T-helper 2 cell treated with Interferon-gamma antibody and Interleukin-4, amounts not matched to agents 5 μg/mL and 100 μg/mL, for 36 hours (primary cell): ENCODE data around the gene INPP5E.

ENCODE experiments used
- DNase-seq: peaks from one replicate; pipeline ENCODE4 v3.0.0; 2021; ENCODE audit warnings: low spot score
- H3K27ac Mint-ChIP-seq: one replicate; pipeline ENCODE4 v1.8.0; 2021; ENCODE audit warnings: mild to moderate bottlenecking, mixed read lengths
- H3K27me3 Mint-ChIP-seq: one replicate; pipeline ENCODE4 v1.8.0; 2021; ENCODE audit warnings: low read depth, mixed read lengths
- H3K36me3 Mint-ChIP-seq: one replicate; pipeline ENCODE4 v1.8.0; 2021; ENCODE audit warnings: low read depth, mixed read lengths
- H3K4me1 Mint-ChIP-seq: one replicate; pipeline ENCODE4 v1.8.0; 2021; ENCODE audit warnings: low read depth, mixed read lengths
- H3K4me3 Mint-ChIP-seq: one replicate; pipeline ENCODE4 v1.8.0; 2022; ENCODE audit warnings: mild to moderate bottlenecking, moderate library complexity, mixed read lengths
- H3K9me3 Mint-ChIP-seq: one replicate; pipeline ENCODE4 v1.8.0; 2021; ENCODE audit warnings: mixed read lengths

Gene INPP5E

DNA sequence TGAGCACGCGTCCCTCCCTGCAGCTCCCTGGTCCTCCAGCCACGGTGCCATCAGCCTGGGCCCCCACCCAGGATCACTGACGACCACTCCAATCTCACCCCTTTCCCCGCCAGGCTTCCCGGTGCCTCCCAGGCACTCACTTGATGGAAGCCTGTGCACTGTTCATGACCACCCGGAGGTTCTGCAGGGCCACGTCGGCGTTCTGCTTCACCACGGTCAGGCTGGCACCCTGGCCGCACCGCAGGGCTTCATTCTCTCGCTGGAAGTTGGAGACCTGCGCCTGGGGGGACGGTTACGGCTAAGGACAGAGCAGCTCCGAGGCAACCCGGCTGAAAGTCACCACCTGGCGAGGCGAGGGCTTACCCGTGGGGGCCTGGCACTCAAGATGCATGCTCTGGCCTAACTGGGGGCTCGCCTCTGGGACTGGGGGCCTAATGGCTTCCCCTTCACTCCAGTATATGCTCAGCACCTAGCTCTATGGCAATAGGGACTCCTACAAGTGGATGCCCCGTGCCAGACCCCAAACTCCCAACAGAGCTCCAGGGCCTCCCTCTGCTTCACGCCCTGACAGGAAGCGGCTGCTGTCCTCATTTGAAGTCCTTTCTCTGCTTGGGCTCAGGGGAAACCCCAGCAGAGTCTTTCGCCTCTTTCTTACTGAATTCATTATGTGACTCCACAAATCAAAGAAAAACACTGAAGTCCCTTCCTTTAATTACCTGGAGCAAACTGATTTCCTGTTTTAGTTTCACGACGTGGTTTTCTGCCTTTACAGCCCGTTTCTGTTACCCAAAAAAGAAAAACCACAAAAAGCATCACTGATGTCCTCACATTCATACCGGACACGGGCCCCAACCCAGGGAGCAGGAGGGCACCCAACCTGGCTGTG, 35.5 kb downstream of the INPP5E start:
- peak overlapping the region; percentile 87 for H3K27ac Mint-ChIP-seq
- H3K4me3 Mint-ChIP-seq: peak overlapping the region; percentile 76
- peak; percentile 50 for DNase-seq
- no peaks in the 10 kb centered on the region for H3K9me3 Mint-ChIP-seq
- no peaks in the 10 kb centered on the region for H3K27me3 Mint-ChIP-seq
- peaks cover 54% of the 10 kb centered on the region for H3K36me3 Mint-ChIP-seq
- H3K4me1 Mint-ChIP-seq: peaks cover 37% of the 10 kb centered on the region

DNA sequence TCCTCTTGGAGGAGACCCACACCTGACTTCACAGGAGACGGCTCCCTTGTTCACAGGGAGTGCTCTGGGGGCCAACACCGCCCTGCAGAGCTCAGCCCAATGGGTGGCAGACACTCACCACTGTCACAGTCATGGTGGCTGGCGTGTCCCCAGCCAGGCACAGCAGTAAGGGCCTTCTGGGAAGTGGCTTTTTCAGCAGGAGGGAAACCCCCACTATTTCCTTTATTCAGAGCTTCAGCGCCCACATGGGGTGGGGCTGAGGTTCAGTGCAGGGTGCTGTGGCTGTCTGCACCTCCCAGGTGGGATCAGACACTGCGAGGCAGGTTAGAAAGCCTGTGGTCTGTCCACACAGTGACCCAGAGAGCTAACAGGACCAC, 36.1 kb downstream of the INPP5E start:
- H3K27ac Mint-ChIP-seq: peak overlapping the region; percentile 87
- H3K36me3 Mint-ChIP-seq: peaks cover 54% of the 10 kb centered on the region
- peak overlapping the region; percentile 76 for H3K4me3 Mint-ChIP-seq
- H3K27me3 Mint-ChIP-seq: no peaks in the 10 kb centered on the region
- DNase-seq: peak; percentile 69
- peaks cover 38% of the 10 kb centered on the region for H3K4me1 Mint-ChIP-seq
- H3K9me3 Mint-ChIP-seq: no peaks in the 10 kb centered on the region

DNA sequence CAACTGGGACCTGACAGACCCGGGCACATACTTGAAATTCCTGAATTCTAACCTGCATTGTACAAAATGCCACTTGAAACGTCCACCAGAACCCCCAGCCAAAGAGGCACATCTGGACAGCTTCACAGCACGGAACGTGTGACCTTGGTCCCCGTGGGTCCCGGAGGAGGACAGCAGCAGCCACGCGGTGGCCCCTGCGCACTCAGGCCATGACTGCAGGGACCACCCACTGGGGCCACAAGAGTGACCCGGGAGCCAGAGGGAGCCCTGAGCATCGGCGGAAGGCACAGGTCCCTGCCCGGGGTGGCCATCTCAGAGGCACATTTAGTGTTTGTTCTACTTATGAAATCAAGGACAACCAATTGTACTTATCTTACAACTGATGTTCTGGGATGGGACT, 37.6 kb downstream of the INPP5E start:
- no peak for DNase-seq
- Mint-ChIP-seq H3K9me3 (no peaks in the 10 kb centered on the region), H3K4me3 (no peak overlapping the region), H3K36me3 (peaks cover 53% of the 10 kb centered on the region), H3K27me3 (no peaks in the 10 kb centered on the region), H3K4me1 (peaks cover 38% of the 10 kb centered on the region), H3K27ac (peak overlapping the region; percentile 70)

DNA sequence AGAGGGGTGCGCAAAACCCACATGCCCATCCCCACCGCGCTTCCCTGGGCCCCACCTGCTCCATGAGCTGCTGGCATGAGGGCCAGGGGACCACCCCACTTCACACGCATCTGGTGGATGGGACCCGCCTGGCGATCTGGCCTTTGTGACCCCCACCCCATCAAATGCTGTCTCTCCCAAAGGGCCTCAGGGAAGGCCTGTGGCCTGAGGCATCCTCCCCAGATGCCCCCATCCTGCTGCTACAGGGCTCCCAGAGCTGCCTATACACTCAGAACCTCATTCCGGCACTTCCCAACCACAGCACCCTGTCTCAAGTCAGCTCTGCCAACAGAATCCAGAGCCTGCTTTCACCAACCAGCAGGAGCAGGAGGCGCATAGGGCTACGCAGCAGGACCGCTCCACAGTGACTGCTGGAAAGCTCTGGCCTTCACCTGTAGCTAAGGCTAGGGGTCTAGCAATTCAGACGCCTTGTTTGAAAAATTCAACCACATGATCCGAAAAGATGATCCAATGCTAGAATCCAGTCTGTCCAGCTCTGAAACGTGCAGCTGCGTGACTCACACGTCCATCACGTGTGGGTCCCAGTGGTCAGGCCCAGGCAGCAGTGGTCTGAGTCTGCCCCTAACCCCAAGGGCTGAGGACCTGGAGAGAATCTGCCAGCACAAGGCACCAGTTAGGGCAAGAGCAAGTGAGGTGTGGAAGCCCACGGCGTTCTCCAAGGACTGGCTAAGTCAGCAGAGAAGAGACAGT, 38.3 kb downstream of the INPP5E start:
- peak overlapping the region; percentile 24 for H3K4me3 Mint-ChIP-seq

DNA sequence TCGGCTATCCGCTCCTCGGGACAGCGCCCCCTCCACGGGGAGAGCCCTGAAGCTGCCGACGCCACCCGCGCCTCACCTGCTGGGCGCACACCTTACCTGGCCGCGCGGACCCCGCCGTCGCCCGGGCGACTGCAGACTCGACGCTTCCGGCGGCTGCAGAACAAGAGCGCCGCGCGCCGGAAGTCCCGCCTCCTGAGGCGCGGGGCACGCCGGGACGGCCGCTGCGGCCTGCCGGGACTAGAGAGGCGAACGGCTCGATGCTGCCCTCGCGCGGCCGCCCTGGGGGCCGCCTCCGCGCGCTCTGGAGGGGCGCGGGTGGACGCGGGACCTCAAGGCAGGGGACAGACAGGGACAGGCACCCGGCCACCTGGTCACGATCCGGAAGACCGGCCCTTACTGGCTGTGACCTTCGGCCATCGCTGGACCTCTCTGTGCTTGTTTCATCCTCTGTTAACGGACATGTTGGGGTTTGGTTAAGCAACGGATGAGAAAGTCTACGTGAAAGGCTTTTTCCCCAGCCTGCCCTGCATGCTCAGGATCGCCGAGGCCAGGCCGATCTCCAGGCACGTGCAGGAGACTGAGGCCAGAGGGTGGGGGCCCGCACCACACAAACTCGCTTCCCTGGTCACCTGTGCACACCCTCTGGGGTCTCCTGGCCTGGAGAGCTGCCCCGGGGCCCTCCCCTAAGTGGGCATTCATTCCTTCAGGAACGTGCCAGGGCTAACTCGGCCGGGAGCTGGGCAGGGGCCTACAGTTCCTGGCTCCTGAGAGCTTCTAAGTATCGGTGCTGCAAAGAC, 39.4 kb downstream of the INPP5E start, which contains the start of gene SNAPC4:
SNAPC4 (minus strand) TSS at position 133 of the 797 bp plus-strand sequence. CDS start 1,742 bp downstream, outside the sequence.
- DNase-seq: peak; percentile 88
- Mint-ChIP-seq H3K27ac (peak within 1 kb of the TSS; percentile 71), H3K36me3 (peaks cover 41% of the 10 kb centered on the region), H3K4me3 (peak within 1 kb of the TSS; percentile 82), H3K27me3 (no peaks in the 10 kb centered on the region), H3K9me3 (no peaks in the 10 kb centered on the region), H3K4me1 (peaks cover 37% of the 10 kb centered on the region)

More for the DNA sequence above, 38.3 kb downstream of the INPP5E start:
- Mint-ChIP-seq H3K36me3 (peaks cover 48% of the 10 kb centered on the region), H3K27ac (peak overlapping the region; percentile 65), H3K9me3 (no peaks in the 10 kb centered on the region), H3K27me3 (no peaks in the 10 kb centered on the region), H3K4me1 (peaks cover 38% of the 10 kb centered on the region)
- no peak for DNase-seq

DNA sequence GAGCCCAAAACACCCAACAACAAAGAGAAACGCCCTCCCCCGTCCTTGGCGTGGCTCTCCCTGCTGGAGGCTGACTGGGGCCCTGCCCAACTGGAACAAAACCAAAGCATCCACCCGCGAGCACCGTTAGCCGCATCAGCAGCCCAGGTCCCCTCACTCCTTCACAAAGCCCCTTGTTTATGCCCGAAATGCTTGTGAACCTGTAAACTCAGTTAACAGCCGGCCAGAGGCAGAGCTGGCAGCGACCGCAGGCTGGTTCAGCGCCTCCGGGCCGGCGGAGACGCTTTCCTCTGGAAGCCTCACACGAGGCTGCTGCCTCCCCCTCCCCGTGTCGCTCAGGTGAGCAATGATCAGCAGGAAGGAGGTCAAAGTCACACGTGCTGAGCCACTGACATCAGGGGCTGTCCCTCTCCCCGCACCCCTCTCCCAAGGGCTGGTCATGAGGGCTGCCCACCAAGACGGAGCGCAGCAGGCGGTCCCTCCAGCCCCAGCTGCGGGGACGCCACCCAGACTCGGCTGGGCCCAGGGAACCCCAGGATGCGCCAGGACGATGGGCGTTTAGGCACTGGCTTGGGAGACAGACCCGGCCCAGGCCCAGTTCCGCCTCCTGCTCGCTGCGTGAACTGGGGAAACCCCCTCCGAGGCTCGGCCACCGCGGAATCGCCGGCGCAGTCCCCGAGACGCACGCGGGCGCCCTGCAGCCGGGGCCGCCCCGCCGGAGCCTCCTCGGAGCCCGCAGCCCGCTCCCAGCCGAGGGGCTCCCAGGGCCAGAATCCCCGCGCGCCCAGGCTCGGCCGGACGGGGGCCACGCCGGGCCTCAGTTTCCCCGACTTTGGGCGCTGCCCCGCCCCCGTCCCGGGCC, 40.2 kb downstream of the INPP5E start:
- Mint-ChIP-seq H3K4me1 (peaks cover 28% of the 10 kb centered on the region), H3K27me3 (no peaks in the 10 kb centered on the region), H3K36me3 (peaks cover 34% of the 10 kb centered on the region), H3K4me3 (peak overlapping the region; percentile 82), H3K27ac (peak overlapping the region; percentile 44), H3K9me3 (no peaks in the 10 kb centered on the region)
- DNase-seq: peak; percentile 51

DNA sequence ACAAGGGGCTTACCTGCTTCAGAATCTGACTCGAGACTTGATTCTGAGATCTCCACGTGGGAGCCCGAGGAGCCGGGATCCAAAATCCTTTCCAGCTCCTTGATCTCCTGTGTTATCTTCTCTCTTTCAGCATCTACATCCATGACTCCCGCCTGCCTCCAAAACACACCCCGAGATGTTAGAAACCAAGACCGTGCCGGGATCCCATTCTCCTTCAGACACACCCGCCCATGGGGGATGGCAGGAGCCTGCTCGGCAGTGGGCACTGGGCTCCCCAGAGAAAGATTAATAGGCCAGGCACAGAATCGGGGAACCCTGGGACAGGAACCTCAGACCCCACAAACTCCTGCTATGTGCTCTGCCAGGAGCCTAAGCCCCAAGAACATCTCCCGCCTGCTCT, 41.4 kb downstream of the INPP5E start:
- no peaks in the 10 kb centered on the region for H3K9me3 Mint-ChIP-seq
- H3K27me3 Mint-ChIP-seq: no peaks in the 10 kb centered on the region
- DNase-seq: no peak
- H3K36me3 Mint-ChIP-seq: peaks cover 34% of the 10 kb centered on the region
- H3K4me3 Mint-ChIP-seq: peak overlapping the region; percentile 82
- peaks cover 18% of the 10 kb centered on the region for H3K4me1 Mint-ChIP-seq
- H3K27ac Mint-ChIP-seq: no peak overlapping the region

DNA sequence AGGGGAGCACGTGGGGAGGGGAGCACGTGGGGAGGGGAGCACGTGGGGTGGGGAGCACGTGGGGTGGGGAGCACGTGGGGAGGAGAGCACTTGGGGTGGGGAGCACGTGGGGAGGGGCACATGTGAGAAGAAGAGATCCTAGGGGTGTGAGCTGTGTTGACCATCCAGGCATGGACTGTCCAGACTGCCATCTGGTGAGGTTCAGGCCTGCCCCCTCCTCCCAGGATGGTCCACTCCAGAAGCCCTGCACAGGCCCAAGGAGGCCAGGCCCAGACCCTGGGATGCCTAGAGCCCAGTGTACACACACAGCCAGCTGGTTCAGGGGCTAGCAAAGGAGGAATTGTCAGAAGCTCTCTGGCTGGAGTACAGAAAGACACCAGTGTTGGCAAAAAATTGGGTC, 42.0 kb downstream of the INPP5E start:
- no peaks in the 10 kb centered on the region for H3K9me3 Mint-ChIP-seq
- no peak overlapping the region for H3K27ac Mint-ChIP-seq
- no peak overlapping the region for H3K4me3 Mint-ChIP-seq
- H3K36me3 Mint-ChIP-seq: peaks cover 33% of the 10 kb centered on the region
- H3K4me1 Mint-ChIP-seq: peaks cover 18% of the 10 kb centered on the region
- DNase-seq: no peak
- H3K27me3 Mint-ChIP-seq: no peaks in the 10 kb centered on the region

DNA sequence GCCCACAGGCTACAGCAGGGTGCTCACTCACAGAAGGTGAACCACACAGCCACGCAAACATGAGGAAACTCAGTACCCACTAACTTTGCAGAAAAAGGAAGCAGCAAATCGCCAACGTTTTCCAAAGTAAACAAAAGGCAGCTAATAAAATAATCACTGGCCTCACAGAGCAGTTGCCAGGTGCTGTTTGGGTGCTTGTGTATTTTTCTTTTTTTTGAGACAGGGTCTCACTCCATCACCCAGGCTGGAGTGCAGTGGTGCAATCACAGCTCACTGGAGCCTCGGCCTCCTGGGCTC, 43.5 kb downstream of the INPP5E start:
- H3K27me3 Mint-ChIP-seq: no peaks in the 10 kb centered on the region
- no peaks in the 10 kb centered on the region for H3K9me3 Mint-ChIP-seq
- H3K27ac Mint-ChIP-seq: no peak overlapping the region
- peaks cover 33% of the 10 kb centered on the region for H3K36me3 Mint-ChIP-seq
- peaks cover 15% of the 10 kb centered on the region for H3K4me1 Mint-ChIP-seq
- no peak overlapping the region for H3K4me3 Mint-ChIP-seq
- no peak for DNase-seq

DNA sequence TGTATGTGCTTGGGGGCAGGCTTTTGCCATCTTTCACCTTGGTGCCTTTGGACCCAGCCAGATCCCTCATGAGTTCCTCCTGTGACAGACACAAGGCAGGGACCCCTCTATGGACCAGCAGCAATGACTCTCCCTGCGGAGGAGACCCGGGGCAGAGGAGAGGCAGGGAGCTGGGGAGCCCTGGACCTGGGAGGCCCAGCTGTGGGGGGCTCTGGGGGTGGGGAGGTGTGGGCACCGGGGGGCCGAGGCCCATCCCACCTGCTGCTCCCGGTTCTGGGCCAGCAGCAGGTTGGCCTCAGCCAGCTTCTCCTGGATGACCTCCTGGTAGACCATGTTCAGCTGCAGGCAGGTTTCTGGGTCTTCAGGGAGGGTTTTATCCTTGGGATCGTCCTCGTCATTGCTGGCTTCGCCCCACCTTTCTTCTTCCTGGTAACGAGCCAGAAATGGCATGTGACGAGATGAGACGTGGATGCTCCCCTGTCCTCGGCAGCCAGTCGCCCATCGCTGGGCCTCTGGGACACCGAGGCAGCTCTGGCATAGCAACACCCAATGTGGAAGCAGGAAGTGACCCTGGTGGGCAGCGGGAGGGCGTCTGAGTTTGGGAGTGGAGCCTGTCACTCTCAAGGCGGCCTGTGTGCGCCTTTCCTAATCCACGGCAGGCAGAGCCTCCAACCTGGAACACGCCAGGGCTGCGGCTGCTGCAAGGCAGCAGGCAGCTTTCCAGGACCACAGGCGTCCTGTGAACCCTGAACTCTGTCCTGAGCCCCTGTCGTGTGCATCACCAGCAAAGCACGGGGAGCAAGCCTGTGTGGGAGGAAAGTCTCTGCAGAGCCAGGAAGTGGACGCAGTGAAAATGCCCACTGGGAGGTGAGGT, 44.1 kb downstream of the INPP5E start:
- no peak overlapping the region for H3K27ac Mint-ChIP-seq
- no peak overlapping the region for H3K4me3 Mint-ChIP-seq
- H3K27me3 Mint-ChIP-seq: no peaks in the 10 kb centered on the region
- H3K4me1 Mint-ChIP-seq: peaks cover 14% of the 10 kb centered on the region
- H3K36me3 Mint-ChIP-seq: peaks cover 31% of the 10 kb centered on the region
- no peak for DNase-seq
- H3K9me3 Mint-ChIP-seq: no peaks in the 10 kb centered on the region

DNA sequence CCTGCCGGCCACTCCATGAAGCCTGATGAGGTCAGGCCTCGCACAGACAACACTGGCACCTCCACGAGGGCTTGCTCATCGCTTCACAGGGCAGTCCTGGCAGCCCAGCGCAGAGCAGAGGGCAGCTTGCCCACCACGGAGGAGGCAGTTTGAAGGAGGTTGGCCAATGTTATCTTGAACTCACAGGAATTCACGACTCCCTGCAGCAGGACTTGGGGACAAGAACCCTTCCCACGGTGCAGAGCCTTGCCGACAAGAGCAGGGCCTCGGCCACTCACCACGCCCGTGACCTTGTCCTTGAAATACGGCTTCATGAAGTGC, 44.7 kb downstream of the INPP5E start:
- DNase-seq: no peak
- H3K27ac Mint-ChIP-seq: no peak overlapping the region
- peaks cover 32% of the 10 kb centered on the region for H3K36me3 Mint-ChIP-seq
- no peaks in the 10 kb centered on the region for H3K27me3 Mint-ChIP-seq
- no peaks in the 10 kb centered on the region for H3K9me3 Mint-ChIP-seq
- H3K4me1 Mint-ChIP-seq: peaks cover 11% of the 10 kb centered on the region
- H3K4me3 Mint-ChIP-seq: no peak overlapping the region

DNA sequence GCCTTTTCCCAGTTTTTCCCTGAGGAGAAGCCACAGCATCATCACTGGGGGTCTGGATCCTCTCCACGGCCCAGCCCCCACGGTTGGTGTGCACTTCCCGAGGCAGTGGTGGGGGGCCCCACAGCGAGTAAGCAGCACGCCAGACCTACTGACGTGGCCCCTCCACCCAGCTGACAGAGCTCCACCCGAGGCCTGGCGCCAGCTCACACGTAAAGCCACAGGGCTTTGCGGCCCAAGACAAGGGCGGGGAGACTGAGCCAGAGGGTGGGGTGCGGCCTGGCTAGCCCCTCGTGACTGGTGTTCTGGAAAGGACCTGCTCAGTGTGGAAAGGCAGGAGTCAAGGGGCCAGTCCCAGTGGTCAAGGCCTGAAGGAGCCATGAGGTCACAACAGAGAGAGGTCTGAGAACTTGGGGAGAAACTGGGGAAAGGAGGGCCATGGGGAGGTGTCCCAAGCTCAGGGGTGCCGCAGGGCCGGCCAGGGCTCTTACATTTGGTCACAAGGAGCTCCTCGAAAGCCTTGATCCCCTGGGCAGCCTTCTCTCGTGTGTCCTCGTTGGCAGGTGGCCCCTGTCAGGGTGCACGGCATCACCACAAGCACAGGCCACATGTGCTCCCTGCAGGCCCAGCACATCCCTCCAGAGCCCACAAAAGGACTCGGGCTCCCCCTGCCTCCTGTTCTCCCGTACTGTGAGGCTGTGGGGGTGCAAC, 45.2 kb downstream of the INPP5E start:
- Mint-ChIP-seq H3K4me1 (peaks cover 11% of the 10 kb centered on the region), H3K4me3 (no peak overlapping the region), H3K36me3 (peaks cover 37% of the 10 kb centered on the region), H3K27me3 (no peaks in the 10 kb centered on the region), H3K9me3 (no peaks in the 10 kb centered on the region), H3K27ac (no peak overlapping the region)
- no peak for DNase-seq
